Right atrium auricular region (tissue), 2 donors: ENCODE measurements around the gene CACHD1. TPM values are rescaled to one million over a fixed set of nuclear protein-coding genes. Genes with fewer than 3 reads are reported as not detected.
A peak's percentile ranks its signal among the peaks of the same experiment; 100 is the strongest.

Experiments
- DNase-seq: peaks from one replicate; pipeline ENCODE4 v3.0.0-alpha.2; 2019; ENCODE audit warnings: low spot score
- H3K27ac ChIP-seq, 2 donors: fragments of 200-600 bp; sonication (generic); 1 replicate in 1 of 2; 2 replicates in 1 of 2; pipeline ENCODE4 v1.5.1; 2016 to 2019
- H3K27me3 ChIP-seq, 2 donors: fragments of 200-600 bp; sonication (generic); one replicate each; pipeline versions ENCODE4 v1.5.1 to v1.6.0; 2017 to 2019
- H3K36me3 ChIP-seq: fragments of 200-600 bp; sonication (generic); one replicate; pipeline ENCODE4 v1.5.1; 2016
- H3K4me1 ChIP-seq, 2 donors: fragments of 200-600 bp; sonication (generic); one replicate each; pipeline versions ENCODE4 v1.5.1 to v1.6.0; 2017 to 2019
- H3K4me3 ChIP-seq, 2 donors: fragments of 200-600 bp; sonication (generic); 1 replicate in 1 of 2; 2 replicates in 1 of 2; pipeline ENCODE4 v1.5.1; 2017 to 2019; ENCODE audit warnings: mild to moderate bottlenecking in 1 of 2, moderate library complexity in 1 of 2
- H3K9me3 ChIP-seq, 2 donors: fragments of 200-600 bp; sonication (generic); one replicate each; pipeline ENCODE4 v1.5.1; 2019
- total RNA-seq, 2 donors: library from RNA; depleted of rRNA; stranded (reverse); fragments of >200 nt; gene quantifications; one replicate each; pipeline ENCODE4 v1.1.0, GENCODE V29; 2016
- TF ChIP-seq, protein P1 (sequence below), 2 donors: fragments of 200-600 bp; sonication (generic); IDR thresholded peaks; one replicate each; pipeline ENCODE4 v1.5.1; 2019; ENCODE audit warnings: antibody characterized with exemption in 2 of 2

Gene CACHD1
- total RNA-seq, 2 donors from 2014 or later: 3.1 to 8.5 TPM

GRCh38 chr1:64686828-64687724, 217.1 kb downstream of the CACHD1 start:
- TF ChIP-seq, protein P1, sequence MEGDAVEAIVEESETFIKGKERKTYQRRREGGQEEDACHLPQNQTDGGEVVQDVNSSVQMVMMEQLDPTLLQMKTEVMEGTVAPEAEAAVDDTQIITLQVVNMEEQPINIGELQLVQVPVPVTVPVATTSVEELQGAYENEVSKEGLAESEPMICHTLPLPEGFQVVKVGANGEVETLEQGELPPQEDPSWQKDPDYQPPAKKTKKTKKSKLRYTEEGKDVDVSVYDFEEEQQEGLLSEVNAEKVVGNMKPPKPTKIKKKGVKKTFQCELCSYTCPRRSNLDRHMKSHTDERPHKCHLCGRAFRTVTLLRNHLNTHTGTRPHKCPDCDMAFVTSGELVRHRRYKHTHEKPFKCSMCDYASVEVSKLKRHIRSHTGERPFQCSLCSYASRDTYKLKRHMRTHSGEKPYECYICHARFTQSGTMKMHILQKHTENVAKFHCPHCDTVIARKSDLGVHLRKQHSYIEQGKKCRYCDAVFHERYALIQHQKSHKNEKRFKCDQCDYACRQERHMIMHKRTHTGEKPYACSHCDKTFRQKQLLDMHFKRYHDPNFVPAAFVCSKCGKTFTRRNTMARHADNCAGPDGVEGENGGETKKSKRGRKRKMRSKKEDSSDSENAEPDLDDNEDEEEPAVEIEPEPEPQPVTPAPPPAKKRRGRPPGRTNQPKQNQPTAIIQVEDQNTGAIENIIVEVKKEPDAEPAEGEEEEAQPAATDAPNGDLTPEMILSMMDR (IDR thresholded peaks at IDR 0.05): peak; percentile 79 to 90
- Histone ChIP-seq H3K4me1 (peaks cover 0 to 17% of the 10 kb centered on the region in 2 donors), H3K27me3 (no peaks in the 10 kb centered on the region), H3K9me3 (no peaks in the 10 kb centered on the region), H3K4me3 (no peak overlapping the region), H3K36me3 (no peaks in the 10 kb centered on the region), H3K27ac (no peak overlapping the region)
- no peak for DNase-seq

DNA sequence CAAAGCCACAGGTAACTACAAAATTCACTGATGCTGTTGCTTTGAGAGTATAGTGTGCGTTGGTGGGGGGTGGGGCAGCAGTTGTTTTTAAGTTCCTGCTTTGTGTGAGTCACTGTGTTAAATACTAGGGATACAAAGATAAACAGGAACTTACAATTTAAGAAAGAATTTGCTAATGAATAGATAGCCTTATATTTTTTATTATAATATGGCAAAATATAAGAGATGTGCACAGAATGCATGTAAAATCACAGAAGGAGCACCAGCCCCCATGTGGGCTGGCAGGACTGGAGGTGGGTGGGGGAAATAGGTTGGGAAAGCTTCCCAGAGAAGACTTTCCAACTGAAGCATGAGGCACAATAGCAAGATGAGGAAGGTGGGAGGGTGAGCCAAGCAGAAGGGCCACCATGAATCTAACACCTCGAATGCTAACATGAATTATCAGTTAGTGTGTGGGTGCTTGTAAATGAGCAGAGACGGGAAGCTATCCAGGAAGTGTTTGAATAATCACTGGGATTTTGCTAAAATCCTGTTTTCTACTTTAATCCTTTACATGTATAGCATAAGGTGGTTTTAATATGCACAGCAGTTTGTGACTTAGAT, 217.9 kb downstream of the CACHD1 start:
- H3K27ac ChIP-seq: no peak overlapping the region
- no peaks in the 10 kb centered on the region for H3K36me3 ChIP-seq
- no peaks in the 10 kb centered on the region for H3K27me3 ChIP-seq
- H3K4me1 ChIP-seq: peaks cover 0 to 17% of the 10 kb centered on the region in 2 donors
- DNase-seq: no peak
- H3K9me3 ChIP-seq: no peaks in the 10 kb centered on the region
- H3K4me3 ChIP-seq: no peak overlapping the region
- TF ChIP-seq, protein P1 (IDR thresholded peaks at IDR 0.05): no peak

- no peak overlapping the region for H3K4me3 ChIP-seq
- H3K9me3 ChIP-seq: no peaks in the 10 kb centered on the region
- DNase-seq: no peak
- no peaks in the 10 kb centered on the region for H3K36me3 ChIP-seq
- peaks cover 0 to 15% of the 10 kb centered on the region in 2 donors for H3K4me1 ChIP-seq
- no peak overlapping the region for H3K27ac ChIP-seq
- TF ChIP-seq, protein P1 (IDR thresholded peaks at IDR 0.05): no peak
- no peaks in the 10 kb centered on the region for H3K27me3 ChIP-seq
Measured at GRCh38 chr1:64691626-64692025, 221.7 kb downstream of the CACHD1 start.

DNA sequence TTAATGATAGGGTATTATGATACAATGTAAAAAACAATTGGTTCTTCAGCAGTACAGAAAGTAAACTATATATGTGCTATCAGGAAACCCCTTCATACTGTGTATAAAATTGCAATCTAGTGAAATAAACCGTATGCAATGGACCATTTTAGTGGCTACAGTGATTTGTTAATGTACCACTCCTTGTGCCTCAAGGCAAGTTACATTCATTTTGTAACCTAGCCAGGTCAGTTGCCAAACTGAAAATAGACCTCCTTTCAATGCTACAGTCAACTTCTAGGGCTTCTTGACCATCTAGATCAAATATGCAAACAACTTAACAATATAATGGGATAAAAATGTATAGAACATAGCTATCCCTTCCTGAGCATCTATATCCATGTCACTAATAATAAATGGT, 223.0 kb downstream of the CACHD1 start:
- Histone ChIP-seq H3K4me3 (no peak overlapping the region), H3K4me1 (peaks cover 0 to 2% of the 10 kb centered on the region in 2 donors), H3K36me3 (no peaks in the 10 kb centered on the region), H3K27me3 (no peaks in the 10 kb centered on the region), H3K27ac (no peak overlapping the region), H3K9me3 (no peaks in the 10 kb centered on the region)
- DNase-seq: no peak
- TF ChIP-seq, protein P1 (IDR thresholded peaks at IDR 0.05): no peak

DNA sequence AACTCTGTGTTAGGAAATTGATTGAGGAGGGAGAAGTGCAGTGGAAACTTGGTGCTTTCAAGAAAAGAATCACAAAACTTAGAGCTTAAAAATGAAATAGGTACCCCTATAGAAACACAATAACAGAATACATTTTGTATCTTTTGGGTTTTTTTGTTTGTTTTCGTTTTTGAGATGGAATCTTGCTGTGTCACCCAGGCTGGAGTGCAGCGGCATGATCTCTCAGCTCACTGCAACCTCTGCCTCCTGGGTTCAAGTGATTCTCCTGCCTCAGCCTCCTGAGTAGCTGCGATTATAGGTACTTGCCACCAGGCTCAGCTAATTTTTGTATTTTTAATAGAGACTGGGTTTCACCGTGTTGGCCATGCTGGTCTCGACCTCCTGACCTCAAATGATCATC, 223.5 kb downstream of the CACHD1 start:
- H3K4me3 ChIP-seq: no peak overlapping the region
- no peaks in the 10 kb centered on the region for H3K9me3 ChIP-seq
- no peaks in the 10 kb centered on the region for H3K4me1 ChIP-seq
- no peak overlapping the region for H3K27ac ChIP-seq
- TF ChIP-seq, protein P1 (IDR thresholded peaks at IDR 0.05): no peak
- no peaks in the 10 kb centered on the region for H3K36me3 ChIP-seq
- no peak for DNase-seq
- no peaks in the 10 kb centered on the region for H3K27me3 ChIP-seq
